Lower lobe of right lung (tissue), 2 donors: ENCODE results near the gene TPCN1. TPM values are rescaled to one million over a fixed set of nuclear protein-coding genes. Genes with fewer than 3 reads are reported as not detected.

Experiments
- ATAC-seq, 2 donors: fragments of 200-7000 bp; cut with Tn5 transposase; one replicate each; pipeline ENCODE4 v1.9.1; 2020 to 2022; ENCODE audit warnings: mild to moderate bottlenecking in 2 of 2, moderate library complexity in 2 of 2
- DNase-seq: peaks from one replicate; pipeline ENCODE4 v3.0.0-alpha.2; 2020
- H3K27ac ChIP-seq: fragments of 200-600 bp; one replicate; pipeline ENCODE4 v1.8.0; 2022
- H3K27me3 ChIP-seq: fragments of 200-600 bp; one replicate; pipeline ENCODE4 v1.8.0; 2022; ENCODE audit warnings: low read depth
- H3K36me3 ChIP-seq: fragments of 200-600 bp; one replicate; pipeline ENCODE4 v1.8.0; 2022; ENCODE audit warnings: mild to moderate bottlenecking
- H3K4me1 ChIP-seq: fragments of 200-600 bp; one replicate; pipeline ENCODE4 v1.8.0; 2022
- H3K4me3 ChIP-seq: fragments of 200-600 bp; one replicate; pipeline ENCODE4 v1.8.0; 2022; ENCODE audit warnings: mild to moderate bottlenecking
- H3K9me3 ChIP-seq: fragments of 200-600 bp; one replicate; pipeline ENCODE4 v1.8.0; 2022
- intact Hi-C: fragments of 100-400 bp; cut with DNase I; formaldehyde crosslinking; loops from one replicate; pipeline ENCODE4 v1.11.0; 2022
- total RNA-seq: library from RNA; stranded (reverse); fragmentation: NEBNext Ultra II Directional; extraction: Animal tissue kit (Norgen Biotek cat#: 25700); gene quantifications from one replicate; pipeline ENCODE4 v1.2.1, GENCODE V29; 2021
- TF ChIP-seq, protein P1 (sequence below): fragments of 200-600 bp; IDR thresholded peaks from one replicate; pipeline ENCODE4 v1.8.0; 2022; ENCODE audit warnings: antibody characterized with exemption, mild to moderate bottlenecking
- donor health status: DM: no; HTN: yes; CAD: no; lungs with severe emphysema.

The TPCN1 gene
- total RNA-seq, 1 donor from 2014 or later: 68.1 TPM

DNA sequence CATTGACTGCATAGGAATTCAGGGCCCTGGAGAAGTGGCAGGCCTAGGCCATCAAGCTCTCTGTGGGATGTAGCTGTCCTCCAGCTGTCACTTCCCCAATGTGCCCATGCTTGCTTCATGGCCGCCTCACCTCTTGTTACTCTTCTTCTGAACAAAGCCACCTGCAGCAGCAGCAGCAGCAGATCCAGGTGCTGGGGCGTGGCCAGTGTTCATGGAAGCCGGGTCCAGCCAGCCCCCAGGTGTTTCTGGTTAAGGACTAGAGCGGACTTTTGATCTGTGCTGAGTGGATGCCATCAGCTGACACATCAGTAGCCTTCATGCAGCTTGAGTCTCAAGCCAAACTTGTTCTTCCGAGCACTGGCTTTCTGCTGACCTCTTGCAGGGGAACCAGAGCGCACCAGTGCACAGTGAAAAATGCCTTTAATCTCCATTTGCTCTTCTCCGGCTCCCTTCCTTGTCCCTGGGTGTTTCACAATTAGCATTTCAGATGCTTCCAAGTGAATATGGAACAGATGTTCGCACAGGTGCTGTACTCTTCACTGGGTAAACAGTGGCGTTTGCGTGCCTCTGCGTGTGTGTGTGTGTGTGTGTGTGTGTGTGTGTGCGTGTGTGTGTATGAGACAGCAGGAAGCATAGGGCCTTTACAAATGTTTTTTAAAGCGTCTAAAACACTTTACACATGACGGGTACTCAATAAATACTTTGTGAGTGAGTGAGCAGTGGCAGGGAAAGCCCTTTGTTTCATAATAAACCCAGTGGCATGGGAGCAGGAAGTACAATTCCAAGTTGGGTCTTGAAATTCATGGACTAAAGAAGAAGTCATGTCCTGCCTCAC is 20.1 kb downstream of the TPCN1 start:
- Histone ChIP-seq H3K4me1 (peaks cover 97% of the 10 kb centered on the region), H3K27me3 (no peaks in the 10 kb centered on the region), H3K27ac (peak overlapping the region; percentile 84), H3K9me3 (no peaks in the 10 kb centered on the region), H3K4me3 (no peak overlapping the region), H3K36me3 (peaks cover 30% of the 10 kb centered on the region)
- TF ChIP-seq, protein P1, sequence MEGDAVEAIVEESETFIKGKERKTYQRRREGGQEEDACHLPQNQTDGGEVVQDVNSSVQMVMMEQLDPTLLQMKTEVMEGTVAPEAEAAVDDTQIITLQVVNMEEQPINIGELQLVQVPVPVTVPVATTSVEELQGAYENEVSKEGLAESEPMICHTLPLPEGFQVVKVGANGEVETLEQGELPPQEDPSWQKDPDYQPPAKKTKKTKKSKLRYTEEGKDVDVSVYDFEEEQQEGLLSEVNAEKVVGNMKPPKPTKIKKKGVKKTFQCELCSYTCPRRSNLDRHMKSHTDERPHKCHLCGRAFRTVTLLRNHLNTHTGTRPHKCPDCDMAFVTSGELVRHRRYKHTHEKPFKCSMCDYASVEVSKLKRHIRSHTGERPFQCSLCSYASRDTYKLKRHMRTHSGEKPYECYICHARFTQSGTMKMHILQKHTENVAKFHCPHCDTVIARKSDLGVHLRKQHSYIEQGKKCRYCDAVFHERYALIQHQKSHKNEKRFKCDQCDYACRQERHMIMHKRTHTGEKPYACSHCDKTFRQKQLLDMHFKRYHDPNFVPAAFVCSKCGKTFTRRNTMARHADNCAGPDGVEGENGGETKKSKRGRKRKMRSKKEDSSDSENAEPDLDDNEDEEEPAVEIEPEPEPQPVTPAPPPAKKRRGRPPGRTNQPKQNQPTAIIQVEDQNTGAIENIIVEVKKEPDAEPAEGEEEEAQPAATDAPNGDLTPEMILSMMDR: no peak
- DNase-seq: no peak
- intact Hi-C loops: no loop called here
- peak; percentile 57 to 76 for ATAC-seq

DNA sequence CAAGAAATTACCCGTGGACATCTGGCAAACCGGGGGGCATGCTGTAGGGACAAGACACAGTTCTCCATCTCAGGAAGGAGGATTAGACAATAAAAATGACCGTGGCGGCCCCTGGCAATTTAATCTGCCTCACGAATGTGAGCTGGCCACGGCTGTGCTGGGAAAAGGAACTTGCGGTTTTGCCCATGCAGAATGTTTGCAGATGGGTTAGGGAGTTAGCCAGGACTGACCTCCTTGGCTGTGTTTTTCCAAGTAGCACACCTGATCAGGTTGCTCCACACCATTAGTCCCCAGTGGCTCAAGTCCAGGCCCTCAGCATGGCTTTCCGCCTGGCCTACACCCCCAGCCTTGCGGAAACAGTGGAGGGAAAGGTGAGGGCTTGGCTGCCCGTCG is 20.8 kb downstream of the TPCN1 start:
- DNase-seq (peak; percentile 80), ATAC-seq (peak; percentile 74 to 77)
- Histone ChIP-seq H3K36me3 (peaks cover 30% of the 10 kb centered on the region), H3K4me1 (peaks cover 97% of the 10 kb centered on the region), H3K9me3 (no peaks in the 10 kb centered on the region), H3K27me3 (no peaks in the 10 kb centered on the region), H3K4me3 (no peak overlapping the region), H3K27ac (peak overlapping the region; percentile 84)
- intact Hi-C loops: no loop called here
- TF ChIP-seq, protein P1: no peak

- Histone ChIP-seq H3K27me3 (no peaks in the 10 kb centered on the region), H3K4me3 (no peak overlapping the region), H3K4me1 (peaks cover 95% of the 10 kb centered on the region), H3K9me3 (no peaks in the 10 kb centered on the region), H3K27ac (peak overlapping the region; percentile 84), H3K36me3 (peaks cover 28% of the 10 kb centered on the region)
- intact Hi-C loops: no loop called here
- ATAC-seq: no peak
- TF ChIP-seq, protein P1: no peak
- DNase-seq: no peak
These were observed 21.3 kb downstream of the TPCN1 start for GRCh38 chr12:113242560-113242959.

GRCh38 chr12:113244047-113244460 is 22.8 kb downstream of the TPCN1 start:
- DNase-seq: peak; percentile 70
- H3K4me1 ChIP-seq: peaks cover 80% of the 10 kb centered on the region
- H3K27me3 ChIP-seq: no peaks in the 10 kb centered on the region
- peak overlapping the region; percentile 84 for H3K27ac ChIP-seq
- peaks cover 21% of the 10 kb centered on the region for H3K36me3 ChIP-seq
- H3K9me3 ChIP-seq: no peaks in the 10 kb centered on the region
- TF ChIP-seq, protein P1: no peak
- intact Hi-C loops: no loop called here
- H3K4me3 ChIP-seq: no peak overlapping the region
- ATAC-seq: peak; percentile 18 to 32

DNA sequence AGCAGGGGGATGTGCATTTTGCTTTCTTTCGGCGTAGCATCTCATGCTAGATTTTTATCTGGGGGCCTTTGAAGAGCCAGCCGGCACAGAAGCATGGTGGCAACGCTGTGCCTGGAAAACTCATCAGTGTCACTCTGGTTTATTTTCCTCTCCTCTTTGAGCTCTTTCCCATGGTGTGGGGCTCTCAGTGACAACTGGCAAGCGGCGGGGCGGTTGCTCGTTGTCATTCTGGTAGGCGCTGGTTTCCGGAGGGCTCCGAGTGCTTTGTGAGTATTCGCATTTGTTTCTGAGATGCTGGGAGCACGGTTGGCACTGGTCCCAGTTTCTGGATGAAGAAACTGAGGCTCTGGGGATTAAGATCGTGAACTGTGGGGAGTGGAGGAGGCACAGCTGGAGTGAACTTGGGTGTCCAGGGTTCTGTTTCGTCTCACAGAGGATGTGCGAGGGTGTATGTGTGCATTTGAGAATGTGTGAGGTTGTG is 23.3 kb downstream of the TPCN1 start:
- Histone ChIP-seq H3K27me3 (no peaks in the 10 kb centered on the region), H3K36me3 (peaks cover 26% of the 10 kb centered on the region), H3K9me3 (no peaks in the 10 kb centered on the region), H3K4me3 (peak overlapping the region; percentile 6), H3K27ac (peak overlapping the region; percentile 84), H3K4me1 (peaks cover 76% of the 10 kb centered on the region)
- intact Hi-C loops: no loop called here
- DNase-seq: no peak
- ATAC-seq: no peak
- TF ChIP-seq, protein P1: no peak
